ENCODE data around the gene IRF2.
A peak's percentile ranks its signal among the peaks of the same experiment; 100 is the strongest.

IRF2 gene

DNA sequence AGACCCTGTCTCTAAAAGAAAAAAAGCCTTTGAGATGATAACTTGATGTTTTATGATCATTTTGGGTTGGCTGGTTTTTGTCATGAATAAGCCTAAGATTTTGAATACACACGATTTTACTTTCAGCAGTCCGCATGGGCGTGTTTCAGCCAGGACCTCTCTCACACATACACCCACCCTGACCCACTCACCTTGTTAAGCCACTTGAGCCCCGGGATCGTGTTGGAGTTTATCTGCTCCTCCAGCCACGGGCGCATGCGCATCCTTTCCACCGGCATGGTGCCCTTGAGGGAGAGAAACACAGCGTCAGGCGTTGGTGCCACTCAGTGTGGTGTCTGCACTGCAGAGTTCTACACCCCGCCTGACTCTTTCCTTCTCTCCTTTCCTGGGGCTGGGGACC is 45.6 kb downstream of the IRF2 start:
- no peak for FAIRE-seq
- no peak for TF ChIP-seq SPI1 (IDR thresholded peaks at IDR 0.05; ENCODE audit: low read depth, low read length)
- no peak for TF ChIP-seq PAX5 (IDR thresholded peaks at IDR 0.05; ENCODE audit: insufficient read depth, low read length, severe bottlenecking)
- TF ChIP-seq POLR2A (IDR thresholded peaks at IDR 0.05; ENCODE audit: low read depth, low read length): no peak
- no peak for TF ChIP-seq TAF1 (IDR thresholded peaks at IDR 0.05; ENCODE audit: low read depth, low read length)
- no peak for TF ChIP-seq POU2F2 (IDR thresholded peaks at IDR 0.05; ENCODE audit: low read depth, low read length)
- no peak for TF ChIP-seq POLR2AphosphoS5 (IDR thresholded peaks at IDR 0.05; ENCODE audit: low read depth, low read length)
- DNase-seq (ENCODE audit: insufficient read length, low spot score): no peak

- no peak for DNase-seq (ENCODE audit: insufficient read length, low spot score)
- TF ChIP-seq SPI1 (IDR thresholded peaks at IDR 0.05; ENCODE audit: low read depth, low read length) (no peak), POU2F2 (IDR thresholded peaks at IDR 0.05; ENCODE audit: low read depth, low read length) (no peak), POLR2AphosphoS5 (IDR thresholded peaks at IDR 0.05; ENCODE audit: low read depth, low read length) (no peak), POLR2A (IDR thresholded peaks at IDR 0.05; ENCODE audit: low read depth, low read length) (no peak), TAF1 (IDR thresholded peaks at IDR 0.05; ENCODE audit: low read depth, low read length) (no peak), PAX5 (IDR thresholded peaks at IDR 0.05; ENCODE audit: insufficient read depth, low read length, severe bottlenecking) (no peak)
- no peak for FAIRE-seq
Measured at GRCh38 chr4:184427687-184428086, 46.7 kb downstream of the IRF2 start.

DNA sequence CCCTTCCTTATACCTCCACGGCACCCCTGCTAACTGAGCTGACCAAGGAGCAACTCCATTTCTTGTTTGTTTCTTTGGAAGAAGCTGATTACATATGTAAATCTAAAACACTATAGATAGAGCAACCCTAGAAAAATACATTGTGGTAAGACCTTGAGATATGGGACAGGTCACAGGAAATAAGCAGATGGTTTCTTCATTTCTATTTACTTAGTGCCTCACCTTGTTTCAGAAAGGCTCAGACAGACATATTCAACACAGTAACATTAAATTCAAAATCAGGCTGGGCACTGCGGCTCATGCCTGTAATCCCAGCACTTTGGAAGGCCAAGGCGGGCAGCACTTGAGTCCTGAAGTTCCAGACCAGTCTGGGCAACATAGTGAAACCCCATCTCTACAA is 47.3 kb downstream of the IRF2 start:
- DNase-seq (ENCODE audit: insufficient read length, low spot score) (no peak), FAIRE-seq (no peak)
- no peak for TF ChIP-seq POU2F2 (IDR thresholded peaks at IDR 0.05; ENCODE audit: low read depth, low read length)
- no peak for TF ChIP-seq TAF1 (IDR thresholded peaks at IDR 0.05; ENCODE audit: low read depth, low read length)
- TF ChIP-seq SPI1 (IDR thresholded peaks at IDR 0.05; ENCODE audit: low read depth, low read length): no peak
- no peak for TF ChIP-seq POLR2AphosphoS5 (IDR thresholded peaks at IDR 0.05; ENCODE audit: low read depth, low read length)
- TF ChIP-seq POLR2A (IDR thresholded peaks at IDR 0.05; ENCODE audit: low read depth, low read length): no peak
- TF ChIP-seq PAX5 (IDR thresholded peaks at IDR 0.05; ENCODE audit: insufficient read depth, low read length, severe bottlenecking): no peak

DNA sequence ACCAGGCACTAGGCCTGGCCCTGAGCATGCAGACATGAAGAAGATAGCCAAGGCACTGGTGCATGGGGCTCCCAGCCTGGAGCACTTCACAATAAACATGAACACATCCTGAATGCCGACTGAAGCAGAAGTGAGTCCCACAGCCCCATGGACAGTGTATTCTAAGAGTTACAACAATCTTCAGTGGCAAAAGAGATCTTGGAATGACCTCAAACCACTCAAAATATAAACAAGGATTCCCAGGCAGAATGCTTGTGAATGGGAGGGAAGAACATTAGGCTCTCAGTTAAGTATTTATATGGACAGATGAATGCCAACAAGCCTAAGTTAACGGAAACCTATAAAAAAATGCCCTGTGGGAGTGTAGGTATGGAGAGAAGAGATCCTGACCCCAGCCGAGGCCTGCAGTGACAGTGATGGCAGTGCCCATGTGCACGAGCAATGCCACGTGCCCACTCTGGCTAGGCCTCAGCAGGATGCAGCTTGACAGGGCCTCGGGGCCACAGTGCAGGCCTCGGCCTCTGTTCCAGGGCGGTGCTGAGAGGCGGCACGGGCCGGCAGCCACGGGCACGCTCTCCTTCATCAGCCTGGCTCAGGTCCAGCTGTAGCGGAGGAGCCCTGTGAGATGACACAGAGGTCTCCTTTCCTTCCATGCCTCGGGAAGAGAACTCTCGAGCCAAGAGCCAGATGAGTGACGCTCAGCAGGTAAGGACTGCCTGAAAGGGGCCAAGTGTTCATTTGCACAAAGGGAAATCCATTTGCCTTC is 49.2 kb downstream of the IRF2 start:
- no peak for DNase-seq (ENCODE audit: insufficient read length, low spot score)
- FAIRE-seq: no peak
- TF ChIP-seq POLR2AphosphoS5 (IDR thresholded peaks at IDR 0.05; ENCODE audit: low read depth, low read length): no peak
- no peak for TF ChIP-seq SPI1 (IDR thresholded peaks at IDR 0.05; ENCODE audit: low read depth, low read length)
- TF ChIP-seq PAX5 (IDR thresholded peaks at IDR 0.05; ENCODE audit: insufficient read depth, low read length, severe bottlenecking): no peak
- TF ChIP-seq TAF1 (IDR thresholded peaks at IDR 0.05; ENCODE audit: low read depth, low read length): no peak
- no peak for TF ChIP-seq POU2F2 (IDR thresholded peaks at IDR 0.05; ENCODE audit: low read depth, low read length)
- no peak for TF ChIP-seq POLR2A (IDR thresholded peaks at IDR 0.05; ENCODE audit: low read depth, low read length)

GRCh38 chr4:184424279-184424678 is 50.1 kb downstream of the IRF2 start:
- TF ChIP-seq POU2F2 (IDR thresholded peaks at IDR 0.05; ENCODE audit: low read depth, low read length): no peak
- no peak for TF ChIP-seq SPI1 (IDR thresholded peaks at IDR 0.05; ENCODE audit: low read depth, low read length)
- TF ChIP-seq TAF1 (IDR thresholded peaks at IDR 0.05; ENCODE audit: low read depth, low read length): no peak
- FAIRE-seq: no peak
- no peak for DNase-seq (ENCODE audit: insufficient read length, low spot score)

- TF ChIP-seq POLR2A (IDR thresholded peaks at IDR 0.05; ENCODE audit: low read depth, low read length) (no peak), POLR2AphosphoS5 (IDR thresholded peaks at IDR 0.05; ENCODE audit: low read depth, low read length) (no peak), PAX5 (IDR thresholded peaks at IDR 0.05; ENCODE audit: insufficient read depth, low read length, severe bottlenecking) (no peak), POU2F2 (IDR thresholded peaks at IDR 0.05; ENCODE audit: low read depth, low read length) (no peak), TAF1 (IDR thresholded peaks at IDR 0.05; ENCODE audit: low read depth, low read length) (no peak), SPI1 (IDR thresholded peaks at IDR 0.05; ENCODE audit: low read depth, low read length) (no peak)
- peak; percentile 78 for FAIRE-seq
- no peak for DNase-seq (ENCODE audit: insufficient read length, low spot score)
Measured at GRCh38 chr4:184423003-184423686, 51.2 kb downstream of the IRF2 start.

DNA sequence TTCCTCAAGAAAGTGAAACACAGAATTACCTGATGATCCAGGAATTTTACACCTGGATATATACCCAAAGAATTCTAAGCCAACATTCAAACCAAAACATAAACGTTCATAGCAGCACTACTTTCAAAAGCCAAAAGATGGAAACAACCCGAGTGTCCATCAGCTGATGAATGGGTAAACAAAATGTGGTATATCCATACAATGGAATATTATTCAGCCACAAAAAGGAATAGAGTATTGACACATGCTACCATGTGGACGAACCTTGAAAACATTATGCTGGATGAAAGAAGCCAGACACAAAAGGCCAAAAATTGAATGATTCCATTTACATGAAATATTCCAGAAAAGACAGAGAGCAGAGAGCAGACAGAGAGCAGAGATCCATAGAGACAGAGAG is 52.0 kb downstream of the IRF2 start:
- TF ChIP-seq POLR2AphosphoS5 (IDR thresholded peaks at IDR 0.05; ENCODE audit: low read depth, low read length) (no peak), PAX5 (IDR thresholded peaks at IDR 0.05; ENCODE audit: insufficient read depth, low read length, severe bottlenecking) (no peak), POU2F2 (IDR thresholded peaks at IDR 0.05; ENCODE audit: low read depth, low read length) (no peak), POLR2A (IDR thresholded peaks at IDR 0.05; ENCODE audit: low read depth, low read length) (no peak), SPI1 (IDR thresholded peaks at IDR 0.05; ENCODE audit: low read depth, low read length) (no peak), TAF1 (IDR thresholded peaks at IDR 0.05; ENCODE audit: low read depth, low read length) (no peak)
- FAIRE-seq: no peak
- no peak for DNase-seq (ENCODE audit: insufficient read length, low spot score)

DNA sequence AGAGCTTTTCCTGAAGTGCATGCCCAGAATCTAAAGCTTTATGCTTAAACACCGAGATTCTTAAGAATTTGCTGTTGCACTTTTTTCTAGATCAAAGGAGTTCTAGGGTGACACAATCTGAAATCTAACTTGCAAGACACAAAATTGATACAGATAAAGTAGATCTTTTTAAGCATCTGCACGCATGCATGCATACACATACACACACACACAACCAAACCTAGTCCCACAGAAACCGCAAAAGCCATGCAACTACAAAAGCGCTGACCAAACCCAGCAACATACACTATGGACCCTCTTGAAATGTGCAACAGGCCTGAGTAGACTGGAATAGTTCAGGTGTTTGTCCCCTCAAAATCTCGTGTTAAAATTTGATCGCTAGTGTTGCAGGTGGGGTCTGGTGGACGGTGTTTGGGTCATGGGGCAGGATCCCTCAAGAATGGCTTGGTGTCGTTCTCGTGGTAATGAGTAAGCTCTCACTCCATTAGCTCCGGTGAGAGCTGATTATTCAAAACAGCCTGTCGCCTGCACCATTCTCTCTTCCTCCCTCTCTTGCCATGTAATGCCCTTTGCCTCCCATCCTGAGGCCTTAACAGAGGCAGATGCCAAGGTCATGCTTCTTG is 52.7 kb downstream of the IRF2 start:
- TF ChIP-seq TAF1 (IDR thresholded peaks at IDR 0.05; ENCODE audit: low read depth, low read length): no peak
- no peak for TF ChIP-seq POLR2A (IDR thresholded peaks at IDR 0.05; ENCODE audit: low read depth, low read length)
- TF ChIP-seq POLR2AphosphoS5 (IDR thresholded peaks at IDR 0.05; ENCODE audit: low read depth, low read length): no peak
- TF ChIP-seq POU2F2 (IDR thresholded peaks at IDR 0.05; ENCODE audit: low read depth, low read length): no peak
- TF ChIP-seq SPI1 (IDR thresholded peaks at IDR 0.05; ENCODE audit: low read depth, low read length): no peak
- TF ChIP-seq PAX5 (IDR thresholded peaks at IDR 0.05; ENCODE audit: insufficient read depth, low read length, severe bottlenecking): no peak
- peak; percentile 78 for FAIRE-seq
- no peak for DNase-seq (ENCODE audit: insufficient read length, low spot score)

GRCh38 chr4:184420881-184421416 is 53.4 kb downstream of the IRF2 start:
- TF ChIP-seq TAF1 (IDR thresholded peaks at IDR 0.05; ENCODE audit: low read depth, low read length) (no peak), SPI1 (IDR thresholded peaks at IDR 0.05; ENCODE audit: low read depth, low read length) (peak; percentile 87)
- peak; percentile 45 for FAIRE-seq
- DNase-seq (ENCODE audit: insufficient read length, low spot score): no peak

Measured in GM12891 (cell line).